Calu3 (cell line): ENCODE data around the gene CD1E. TPM values are rescaled to one million over a fixed set of nuclear protein-coding genes. Genes with fewer than 3 reads are reported as not detected.

Experiments
- BruUV-seq: library from RNA; stranded (reverse); fragments of 400-500 nt; replicated peaks from 2 replicates; lab custom pipeline; 2021; lab: Mats Ljungman, UMichigan
- CTCF ChIA-PET: fragments of 300-600 bp; sonication (Branson Sonifier 250); formaldehyde crosslinking; loops from one replicate; lab custom pipeline; 2022; ENCODE audit warnings: antibody characterized with exemption; lab: Charles Lee
- DNase-seq: peaks from one replicate; pipeline ENCODE4 v3.0.0; 2022
- H3K27ac Mint-ChIP-seq: one replicate; pipeline ENCODE4 v1.8.0; 2022; ENCODE audit warnings: mixed read lengths; ENCODE audit not compliant: unreplicated experiment
- H3K27me3 Mint-ChIP-seq: one replicate; pipeline ENCODE4 v1.8.0; 2022; ENCODE audit warnings: mixed read lengths; ENCODE audit not compliant: unreplicated experiment
- H3K36me3 Mint-ChIP-seq: one replicate; pipeline ENCODE4 v1.8.0; 2022; ENCODE audit warnings: mild to moderate bottlenecking, moderate library complexity, mixed read lengths; ENCODE audit not compliant: insufficient read depth, unreplicated experiment
- H3K4me1 Mint-ChIP-seq: one replicate; pipeline ENCODE4 v1.8.0; 2022; ENCODE audit warnings: mild to moderate bottlenecking, low read depth, mixed read lengths; ENCODE audit not compliant: unreplicated experiment
- H3K4me3 Mint-ChIP-seq: one replicate; pipeline ENCODE4 v1.8.0; 2022; ENCODE audit warnings: mild to moderate bottlenecking, low read depth, moderate library complexity, mixed read lengths; ENCODE audit not compliant: unreplicated experiment
- H3K9me3 Mint-ChIP-seq: one replicate; pipeline ENCODE4 v1.8.0; 2022; ENCODE audit warnings: low read depth, mixed read lengths; ENCODE audit not compliant: unreplicated experiment
- intact Hi-C: fragments of 100-400 bp; cut with micrococcal nuclease; formaldehyde crosslinking; loops from one replicate; pipeline ENCODE4 v1.10.0; 2022; ENCODE audit not compliant: unreplicated experiment
- total RNA-seq: library from RNA; stranded (reverse); gene quantifications from 2 replicates; pipeline ENCODE4 v1.2.3, GENCODE V29; 2022
- TF ChIP-seq, protein P1 (sequence below): fragments of 200-600 bp; IDR thresholded peaks from one replicate; pipeline ENCODE4 v1.8.0; 2022; ENCODE audit warnings: antibody characterized with exemption; ENCODE audit not compliant: unreplicated experiment

Gene CD1E
- total RNA-seq, 1 experiment from 2014 or later = not detected

DNA sequence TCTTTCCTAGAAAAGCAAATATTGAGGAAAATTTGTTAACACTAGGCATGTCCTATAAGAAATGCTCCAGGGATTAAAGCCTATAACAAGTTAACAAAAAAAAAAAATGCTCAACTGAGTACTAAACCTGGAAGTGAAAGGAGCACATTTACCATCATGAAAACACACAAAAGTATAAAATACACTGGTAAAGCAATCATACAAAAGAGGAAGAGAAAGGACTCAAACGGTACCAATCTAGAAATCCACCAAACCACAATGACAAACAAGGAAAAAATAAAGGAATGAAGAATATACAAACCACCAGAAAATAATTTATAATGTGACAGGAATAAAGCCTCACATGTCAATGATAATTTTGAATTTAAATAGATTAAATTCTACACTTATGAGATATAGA, 21.2 kb downstream of the CD1E start:
- BruUV-seq = no TSS peak
- TF ChIP-seq, protein P1, sequence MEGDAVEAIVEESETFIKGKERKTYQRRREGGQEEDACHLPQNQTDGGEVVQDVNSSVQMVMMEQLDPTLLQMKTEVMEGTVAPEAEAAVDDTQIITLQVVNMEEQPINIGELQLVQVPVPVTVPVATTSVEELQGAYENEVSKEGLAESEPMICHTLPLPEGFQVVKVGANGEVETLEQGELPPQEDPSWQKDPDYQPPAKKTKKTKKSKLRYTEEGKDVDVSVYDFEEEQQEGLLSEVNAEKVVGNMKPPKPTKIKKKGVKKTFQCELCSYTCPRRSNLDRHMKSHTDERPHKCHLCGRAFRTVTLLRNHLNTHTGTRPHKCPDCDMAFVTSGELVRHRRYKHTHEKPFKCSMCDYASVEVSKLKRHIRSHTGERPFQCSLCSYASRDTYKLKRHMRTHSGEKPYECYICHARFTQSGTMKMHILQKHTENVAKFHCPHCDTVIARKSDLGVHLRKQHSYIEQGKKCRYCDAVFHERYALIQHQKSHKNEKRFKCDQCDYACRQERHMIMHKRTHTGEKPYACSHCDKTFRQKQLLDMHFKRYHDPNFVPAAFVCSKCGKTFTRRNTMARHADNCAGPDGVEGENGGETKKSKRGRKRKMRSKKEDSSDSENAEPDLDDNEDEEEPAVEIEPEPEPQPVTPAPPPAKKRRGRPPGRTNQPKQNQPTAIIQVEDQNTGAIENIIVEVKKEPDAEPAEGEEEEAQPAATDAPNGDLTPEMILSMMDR = no peak
- Mint-ChIP-seq H3K4me1 (no peaks in the 10 kb centered on the region), H3K27ac (no peak overlapping the region), H3K4me3 (no peak overlapping the region), H3K9me3 (peaks cover 2% of the 10 kb centered on the region), H3K27me3 (no peaks in the 10 kb centered on the region), H3K36me3 (no peaks in the 10 kb centered on the region)
- DNase-seq = no peak
- intact Hi-C loops = no loop called here
- CTCF ChIA-PET = no interaction called here

- TF ChIP-seq, protein P1 = no peak
- H3K4me3 Mint-ChIP-seq = no peak overlapping the region
- intact Hi-C loops = no loop called here
- no peak overlapping the region for H3K27ac Mint-ChIP-seq
- H3K27me3 Mint-ChIP-seq = no peaks in the 10 kb centered on the region
- H3K36me3 Mint-ChIP-seq = no peaks in the 10 kb centered on the region
- BruUV-seq = no TSS peak
- H3K4me1 Mint-ChIP-seq = no peaks in the 10 kb centered on the region
- CTCF ChIA-PET = no interaction called here
- no peaks in the 10 kb centered on the region for H3K9me3 Mint-ChIP-seq
- no peak for DNase-seq
These were observed 36.6 kb downstream of the CD1E start for GRCh38 chr1:158390331-158390730.

DNA sequence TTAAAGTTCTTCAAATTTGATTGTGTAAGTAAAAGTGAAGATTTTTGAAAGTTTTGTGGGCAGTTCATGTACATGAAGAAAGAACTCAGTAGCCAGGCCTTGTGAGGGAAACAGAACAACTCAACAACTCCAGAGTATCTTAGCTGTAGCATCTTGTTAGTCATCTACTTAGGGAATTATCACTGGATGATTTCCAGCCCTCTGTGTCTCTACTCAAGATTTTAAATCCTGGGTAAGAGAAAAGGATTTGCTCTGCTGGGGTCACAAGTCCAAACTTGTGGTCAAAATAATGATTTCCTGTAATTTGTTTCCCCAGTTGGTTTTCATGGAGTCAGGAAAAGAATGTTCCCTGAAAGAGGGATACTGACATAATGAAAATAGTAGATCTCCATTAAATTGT, 37.4 kb downstream of the CD1E start:
- H3K27me3 Mint-ChIP-seq = no peaks in the 10 kb centered on the region
- intact Hi-C loops = no loop called here
- no peaks in the 10 kb centered on the region for H3K36me3 Mint-ChIP-seq
- H3K4me3 Mint-ChIP-seq = no peak overlapping the region
- H3K27ac Mint-ChIP-seq = no peak overlapping the region
- BruUV-seq = no TSS peak
- CTCF ChIA-PET = no interaction called here
- no peak for DNase-seq
- TF ChIP-seq, protein P1 = no peak
- H3K9me3 Mint-ChIP-seq = no peaks in the 10 kb centered on the region
- H3K4me1 Mint-ChIP-seq = no peaks in the 10 kb centered on the region

DNA sequence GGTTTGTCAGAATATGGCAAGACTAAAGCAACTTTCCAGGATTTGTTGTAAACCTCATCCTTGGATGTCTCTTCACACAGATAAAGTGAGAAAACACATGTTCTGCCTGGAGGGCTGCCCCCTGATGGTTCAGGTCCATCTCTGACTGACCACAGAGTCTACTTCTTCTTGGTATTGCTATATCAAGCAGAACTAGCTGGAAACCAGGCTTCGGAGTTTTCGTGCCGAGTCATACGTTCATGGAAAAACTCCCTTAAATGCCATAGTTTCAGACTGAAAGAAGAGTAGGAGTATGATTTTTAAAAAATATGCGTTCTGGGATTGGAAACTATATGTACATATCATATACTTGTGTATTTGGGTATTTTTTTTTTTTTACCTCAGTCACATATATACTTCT, 39.8 kb downstream of the CD1E start:
- CTCF ChIA-PET = no interaction called here
- H3K27ac Mint-ChIP-seq = no peak overlapping the region
- no peaks in the 10 kb centered on the region for H3K4me1 Mint-ChIP-seq
- TF ChIP-seq, protein P1 = no peak
- intact Hi-C loops = no loop called here
- H3K9me3 Mint-ChIP-seq = no peaks in the 10 kb centered on the region
- BruUV-seq = no TSS peak
- no peaks in the 10 kb centered on the region for H3K36me3 Mint-ChIP-seq
- no peak for DNase-seq
- peaks cover 2% of the 10 kb centered on the region for H3K27me3 Mint-ChIP-seq
- H3K4me3 Mint-ChIP-seq = no peak overlapping the region
